HG02678 (cell line): ENCODE results near the gene CTNNBIP1.
A peak's percentile ranks its signal among the peaks of the same experiment; 100 is the strongest.

Experiments
- ATAC-seq: cut with Tn5 transposase; IDR thresholded peaks from one replicate; pipeline ENCODE4 v1.9.1; 2021; ENCODE audit warnings: mild to moderate bottlenecking, moderate library complexity; ENCODE audit not compliant: unreplicated experiment

Gene CTNNBIP1

GRCh38 chr1:9881838-9882249 lies 28.2 kb downstream of the CTNNBIP1 start:
- ATAC-seq, result no peak

- ATAC-seq, result no peak
Measured at GRCh38 chr1:9878404-9878803, 31.7 kb downstream of the CTNNBIP1 start.

- ATAC-seq, result no peak
Measured at GRCh38 chr1:9877962-9878361, 32.1 kb downstream of the CTNNBIP1 start.

- no peak for ATAC-seq
Measured at GRCh38 chr1:9875636-9876000, 34.5 kb downstream of the CTNNBIP1 start.

GRCh38 chr1:9874959-9875635 lies 35.0 kb downstream of the CTNNBIP1 start:
- ATAC-seq, result no peak

GRCh38 chr1:9874412-9874811 lies 35.7 kb downstream of the CTNNBIP1 start:
- no peak for ATAC-seq

GRCh38 chr1:9873992-9874391 lies 36.1 kb downstream of the CTNNBIP1 start:
- no peak for ATAC-seq

- ATAC-seq, result no peak
Measured at GRCh38 chr1:9873385-9873784, 36.7 kb downstream of the CTNNBIP1 start.

- no peak for ATAC-seq
Measured at GRCh38 chr1:9872430-9873165, 37.5 kb downstream of the CTNNBIP1 start.

- no peak for ATAC-seq
Measured at GRCh38 chr1:9871707-9872425, 38.2 kb downstream of the CTNNBIP1 start.

GRCh38 chr1:9871021-9871420 lies 39.0 kb downstream of the CTNNBIP1 start:
- ATAC-seq, result no peak

GRCh38 chr1:9870572-9870971 lies 39.5 kb downstream of the CTNNBIP1 start:
- ATAC-seq, result no peak

GRCh38 chr1:9869831-9870251 lies 40.2 kb downstream of the CTNNBIP1 start:
- ATAC-seq, result no peak

GRCh38 chr1:9868244-9868590 lies 41.9 kb downstream of the CTNNBIP1 start:
- ATAC-seq, result no peak

GRCh38 chr1:9867408-9868243 lies 42.4 kb downstream of the CTNNBIP1 start:
- ATAC-seq, result peak; percentile 59

- ATAC-seq, result no peak
Measured at GRCh38 chr1:9866836-9867235, 43.2 kb downstream of the CTNNBIP1 start.

GRCh38 chr1:9865724-9866123 lies 44.3 kb downstream of the CTNNBIP1 start:
- ATAC-seq, result no peak

- ATAC-seq, result no peak
Measured at GRCh38 chr1:9863371-9863770, 46.7 kb downstream of the CTNNBIP1 start.

GRCh38 chr1:9861360-9861759 lies 48.7 kb downstream of the CTNNBIP1 start:
- ATAC-seq, result no peak

GRCh38 chr1:9860887-9861286 lies 49.2 kb downstream of the CTNNBIP1 start:
- ATAC-seq, result no peak
